Thymus (tissue), 2 donors: ENCODE measurements around the gene GPR146. TPM values are rescaled to one million over a fixed set of nuclear protein-coding genes. Genes with fewer than 3 reads are reported as not detected.

Source experiments
- polyA plus RNA-seq: library from polyadenylated mRNA; stranded (reverse); fragments of 200-250 nt; gene quantifications from one replicate; pipeline ENCODE4 v1.2.3, GENCODE V29; 2013
- total RNA-seq: library from RNA; stranded (reverse); fragments of 120-200 nt; gene quantifications from one replicate; pipeline ENCODE4 v1.2.4, GENCODE V29; 2013
- donor health status: healthy.

The GPR146 gene
- total and polyA plus RNA-seq, 2 donors, result 2.7 to 12.6 TPM

Other genes starting within 250 kb of the GPR146 start
- gene SUN1, start 212.1 kb upstream of the GPR146 start, total RNA-seq, result 38.4 TPM
- gene SUN1, start 212.1 kb upstream of the GPR146 start, polyA plus RNA-seq, result 95.4 TPM
- 24.3 TPM for gene GET4, start 168.0 kb upstream of the GPR146 start, total RNA-seq
- 84.7 TPM for gene GET4, start 168.0 kb upstream of the GPR146 start, polyA plus RNA-seq
- gene ADAP1, start 89.9 kb upstream of the GPR146 start, total RNA-seq, result 6.2 TPM
- gene ADAP1, start 89.9 kb upstream of the GPR146 start, polyA plus RNA-seq, result 9.4 TPM
- gene COX19, start 69.0 kb upstream of the GPR146 start, total RNA-seq, result 6.9 TPM
- 11.6 TPM for gene COX19, start 69.0 kb upstream of the GPR146 start, polyA plus RNA-seq
- 0.09 TPM for gene CYP2W1, start 61.4 kb upstream of the GPR146 start, total RNA-seq
- 0.48 TPM for gene CYP2W1, start 61.4 kb upstream of the GPR146 start, polyA plus RNA-seq
- 0.99 TPM for gene GPER1, start 43.6 kb downstream of the GPR146 start, total RNA-seq
- gene GPER1, start 43.6 kb downstream of the GPR146 start, polyA plus RNA-seq, result 3.4 TPM
- gene ZFAND2A, start 115.7 kb downstream of the GPR146 start, total RNA-seq, result 18.8 TPM
- gene ZFAND2A, start 115.7 kb downstream of the GPR146 start, polyA plus RNA-seq, result 34.9 TPM
- 0.05 TPM for gene UNCX, start 188.3 kb downstream of the GPR146 start, total RNA-seq
- 0.07 TPM for gene UNCX, start 188.3 kb downstream of the GPR146 start, polyA plus RNA-seq